Endodermal cell (in vitro differentiated cells): Measurements from ENCODE around the gene BCKDHB. TPM values are rescaled to one million over a fixed set of nuclear protein-coding genes. Genes with fewer than 3 reads are reported as not detected.

ENCODE experiments used
- DNase-seq: peaks from one replicate; pipeline ENCODE4 v3.0.0-alpha.2; 2017
- H3K27ac ChIP-seq: 2 replicates; pipeline ENCODE4 v1.5.1; 2013; ENCODE audit warnings: mild to moderate bottlenecking, low read depth, low read length, moderate library complexity
- H3K27me3 ChIP-seq: 2 replicates; pipeline ENCODE4 v1.6.1; 2013; ENCODE audit warnings: mild to moderate bottlenecking, low read length, moderate library complexity; ENCODE audit not compliant: insufficient read depth, control insufficient read depth, poor library complexity, severe bottlenecking
- H3K36me3 ChIP-seq: 2 replicates; pipeline ENCODE4 v1.7.0; 2013; ENCODE audit warnings: mild to moderate bottlenecking, low read length, moderate library complexity; ENCODE audit not compliant: control insufficient read depth, insufficient read depth
- H3K4me1 ChIP-seq: one replicate; pipeline ENCODE4 v1.7.0; 2013; ENCODE audit warnings: low read length; ENCODE audit not compliant: control insufficient read depth, insufficient read depth
- H3K4me3 ChIP-seq: 2 replicates; pipeline ENCODE4 v1.5.1; 2013; ENCODE audit warnings: mild to moderate bottlenecking, low read length, moderate library complexity
- H3K9ac ChIP-seq: 2 replicates; pipeline ENCODE4 v1.6.1; 2013; ENCODE audit warnings: mild to moderate bottlenecking, low read length, moderate library complexity; ENCODE audit not compliant: poor library complexity, severe bottlenecking; ENCODE audit errors: extremely low read depth
- H3K9me3 ChIP-seq: 2 replicates; pipeline ENCODE4 v1.6.1; 2013; ENCODE audit warnings: mild to moderate bottlenecking, low read length, moderate library complexity; ENCODE audit not compliant: control insufficient read depth
- H3K27ac Mint-ChIP-seq: 2 replicates; pipeline ENCODE4 v1.8.0; 2020; ENCODE audit warnings: mixed read lengths
- H3K27me3 Mint-ChIP-seq: 2 replicates; pipeline ENCODE4 v1.8.0; 2021; ENCODE audit warnings: mild to moderate bottlenecking, mixed read lengths; ENCODE audit not compliant: insufficient read depth
- H3K36me3 Mint-ChIP-seq: 2 replicates; pipeline ENCODE4 v1.8.0; 2020; ENCODE audit warnings: low read depth, mixed read lengths
- H3K4me1 Mint-ChIP-seq: 2 replicates; pipeline ENCODE4 v1.8.0; 2020; ENCODE audit warnings: mixed read lengths
- H3K4me3 Mint-ChIP-seq: 2 replicates; pipeline ENCODE4 v1.8.0; 2020; ENCODE audit warnings: mild to moderate bottlenecking, moderate library complexity, mixed read lengths
- H3K9me3 Mint-ChIP-seq: 2 replicates; pipeline ENCODE4 v1.8.0; 2020; ENCODE audit warnings: mild to moderate bottlenecking, mixed read lengths
- CTCF ChIP-seq: fragments of 200-600 bp; sonication (generic); conservative IDR thresholded peaks from 2 replicates; pipeline ENCODE4 v1.5.0; 2021; ENCODE audit warnings: antibody characterized with exemption, mild to moderate bottlenecking
- WGBS, 2 experiments: methylation state at CpG; one replicate each; pipeline versions ENCODE4 v1.1.5 to v1.1.7; 2013; ENCODE audit warnings: missing lambda C conversion rate in 2 of 2, mixed read lengths in 1 of 2; ENCODE audit not compliant: insufficient coverage in 1 of 2, insufficient read length in 1 of 2; 5-methylcytosine and 5-hydroxymethylcytosine counted together
- total RNA-seq, 2 donors: library from RNA; stranded (reverse); fragmentation: NEBNext Ultra II Directional in 1 of 2; extraction: Animal tissue kit (Norgen Biotek cat#: 25700) in 1 of 2; gene quantifications; 2 replicates in 1 of 2; 3 replicates in 1 of 2; pipeline ENCODE4 v1.2.1, GENCODE V29; 2021

BCKDHB gene
- total RNA-seq, 2 donors from 2014 or later: 35.1 to 36.4 TPM

- Histone ChIP-seq H3K9me3 (peaks cover 7% of the 10 kb centered on the region), H3K4me3 (no peak overlapping the region), H3K27me3 (no peaks in the 10 kb centered on the region), H3K4me1 (no peaks in the 10 kb centered on the region), H3K9ac (no peak overlapping the region), H3K36me3 (peaks cover 21% of the 10 kb centered on the region), H3K27ac (no peak overlapping the region)
- no peaks in the 10 kb centered on the region for H3K4me1 Mint-ChIP-seq
- H3K36me3 Mint-ChIP-seq: peaks cover 21% of the 10 kb centered on the region
- no peak for TF ChIP-seq CTCF
- H3K9me3 Mint-ChIP-seq: peaks cover 8% of the 10 kb centered on the region
- no peak overlapping the region for H3K27ac Mint-ChIP-seq
- H3K27me3 Mint-ChIP-seq: no peaks in the 10 kb centered on the region
- no peak overlapping the region for H3K4me3 Mint-ChIP-seq
- 93 to 94% methylated on average over 2 to 4 of the region's 4 CpGs for WGBS, 2 experiments
- no peak for DNase-seq
Observed at GRCh38 chr6:80144753-80145315, 38.4 kb downstream of the BCKDHB start.

DNA sequence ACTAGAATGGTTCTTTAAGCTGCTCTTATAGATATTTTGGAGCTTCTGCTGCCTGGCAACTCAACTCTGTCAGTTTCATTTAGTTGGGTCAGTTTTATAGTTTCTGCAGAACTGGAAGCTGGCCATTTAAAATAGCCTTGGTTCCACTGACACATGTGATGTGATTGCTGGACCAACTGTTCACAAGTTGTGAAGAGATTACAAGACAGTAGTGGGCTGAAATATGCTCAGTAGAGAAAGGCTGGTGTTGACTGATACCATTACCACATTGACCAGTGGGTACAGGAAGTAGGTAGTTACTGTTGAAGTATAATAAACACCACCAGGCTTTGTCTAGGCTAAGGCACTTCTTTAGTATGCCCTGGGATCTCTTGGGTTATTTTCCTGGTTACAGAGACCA is 39.0 kb downstream of the BCKDHB start:
- no peaks in the 10 kb centered on the region for H3K4me1 ChIP-seq
- Mint-ChIP-seq H3K27ac (no peak overlapping the region), H3K9me3 (peaks cover 10% of the 10 kb centered on the region), H3K4me3 (no peak overlapping the region), H3K27me3 (no peaks in the 10 kb centered on the region), H3K36me3 (peaks cover 23% of the 10 kb centered on the region), H3K4me1 (no peaks in the 10 kb centered on the region)
- H3K4me3 ChIP-seq: no peak overlapping the region
- no peaks in the 10 kb centered on the region for H3K27me3 ChIP-seq
- no peak for DNase-seq
- no peak overlapping the region for H3K9ac ChIP-seq
- peaks cover 7% of the 10 kb centered on the region for H3K9me3 ChIP-seq
- H3K36me3 ChIP-seq: peaks cover 21% of the 10 kb centered on the region
- no peak for TF ChIP-seq CTCF
- no peak overlapping the region for H3K27ac ChIP-seq

DNA sequence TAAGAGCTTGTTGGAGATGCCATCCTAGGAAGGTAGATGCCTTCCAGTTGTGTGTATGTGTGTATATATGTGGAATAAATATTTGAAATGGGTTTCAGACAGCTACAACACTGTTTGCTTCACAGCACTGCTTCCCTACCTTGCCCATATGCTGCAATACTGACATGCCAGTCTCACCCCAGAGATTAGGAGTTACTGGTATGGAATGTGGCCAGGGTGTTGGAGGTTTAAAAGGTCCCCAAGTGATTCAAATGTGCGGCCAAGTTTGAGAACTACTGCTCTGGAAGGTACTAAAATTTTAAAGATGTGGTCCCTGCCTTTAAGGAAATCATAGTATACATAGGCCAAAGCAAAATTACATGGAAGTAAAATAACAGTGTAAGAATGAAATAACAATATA is 39.5 kb downstream of the BCKDHB start:
- Histone ChIP-seq H3K36me3 (peaks cover 21% of the 10 kb centered on the region), H3K4me3 (no peak overlapping the region), H3K9ac (no peak overlapping the region), H3K27me3 (no peaks in the 10 kb centered on the region), H3K27ac (no peak overlapping the region), H3K9me3 (peaks cover 6% of the 10 kb centered on the region), H3K4me1 (no peaks in the 10 kb centered on the region)
- no peak for TF ChIP-seq CTCF
- no peak overlapping the region for H3K27ac Mint-ChIP-seq
- H3K4me3 Mint-ChIP-seq: no peak overlapping the region
- H3K9me3 Mint-ChIP-seq: peaks cover 6% of the 10 kb centered on the region
- H3K27me3 Mint-ChIP-seq: no peaks in the 10 kb centered on the region
- 100% methylated on average over 1 of the region's 1 CpG; no CpG with 5 or more reads in 1 of the 2 experiments for WGBS, 2 experiments
- DNase-seq: no peak
- no peaks in the 10 kb centered on the region for H3K4me1 Mint-ChIP-seq
- H3K36me3 Mint-ChIP-seq: peaks cover 23% of the 10 kb centered on the region
